HG02610 (cell line): Measurements from ENCODE around the gene COL4A2.

Source experiments
- ATAC-seq: cut with Tn5 transposase; IDR thresholded peaks from one replicate; pipeline ENCODE4 v1.9.1; 2021; ENCODE audit warnings: mild to moderate bottlenecking, moderate library complexity; ENCODE audit not compliant: unreplicated experiment

COL4A2 gene

GRCh38 chr13:110466266-110466915, 159.3 kb downstream of the COL4A2 start:
- ATAC-seq, result no peak

- no peak for ATAC-seq
Measured at GRCh38 chr13:110467516-110468110, 160.5 kb downstream of the COL4A2 start.

- no peak for ATAC-seq
Measured at GRCh38 chr13:110468986-110469495, 162.0 kb downstream of the COL4A2 start.

GRCh38 chr13:110469597-110469996, 162.5 kb downstream of the COL4A2 start:
- ATAC-seq, result no peak

- no peak for ATAC-seq
Measured at GRCh38 chr13:110470272-110471009, 163.4 kb downstream of the COL4A2 start.

- peak; percentile 42 for ATAC-seq
Measured at GRCh38 chr13:110471156-110471832, 164.2 kb downstream of the COL4A2 start.

GRCh38 chr13:110471833-110472162, 164.7 kb downstream of the COL4A2 start:
- ATAC-seq, result peak; percentile 98

GRCh38 chr13:110472904-110473563, 165.9 kb downstream of the COL4A2 start:
- no peak for ATAC-seq

- ATAC-seq, result no peak
Measured at GRCh38 chr13:110474713-110475112, 167.6 kb downstream of the COL4A2 start.

- ATAC-seq, result no peak
Measured at GRCh38 chr13:110475117-110475516, 168.0 kb downstream of the COL4A2 start.

- no peak for ATAC-seq
Measured at GRCh38 chr13:110475550-110476219, 168.6 kb downstream of the COL4A2 start.

GRCh38 chr13:110476220-110476617, 169.1 kb downstream of the COL4A2 start:
- ATAC-seq, result no peak

GRCh38 chr13:110477706-110478245, 170.7 kb downstream of the COL4A2 start:
- ATAC-seq, result no peak

- ATAC-seq, result no peak
Measured at GRCh38 chr13:110478405-110479214, 171.5 kb downstream of the COL4A2 start.

- ATAC-seq, result no peak
Measured at GRCh38 chr13:110479215-110479545, 172.1 kb downstream of the COL4A2 start.

GRCh38 chr13:110479648-110480047, 172.6 kb downstream of the COL4A2 start:
- no peak for ATAC-seq

- no peak for ATAC-seq
Measured at GRCh38 chr13:110480161-110480560, 173.1 kb downstream of the COL4A2 start.

GRCh38 chr13:110483386-110483968, 176.4 kb downstream of the COL4A2 start:
- no peak for ATAC-seq
